Measurements from ENCODE around the gene CEP120.

GRCh38 chr5:123450640-123451039 is 27.4 kb upstream of the CEP120 start:
- no peak for TF ChIP-seq POLR2A (IDR thresholded peaks at IDR 0.05)
- TF ChIP-seq CTCF (IDR thresholded peaks at IDR 0.05): no peak

Measured in adrenal gland (tissue), 5 donors.